SH-SY5Y (cell line): ENCODE results near the gene VSTM2L.

Experiments used
- GATA2 ChIP-seq: IDR thresholded peaks from 2 replicates; pipeline ENCODE4 v1.6.1; 2011; ENCODE audit warnings: mild to moderate bottlenecking, low read depth, low read length
- GATA3 ChIP-seq: IDR thresholded peaks from 2 replicates; pipeline ENCODE4 v1.6.1; 2011; ENCODE audit warnings: low read depth, mild to moderate bottlenecking, low read length, moderate library complexity

DNA sequence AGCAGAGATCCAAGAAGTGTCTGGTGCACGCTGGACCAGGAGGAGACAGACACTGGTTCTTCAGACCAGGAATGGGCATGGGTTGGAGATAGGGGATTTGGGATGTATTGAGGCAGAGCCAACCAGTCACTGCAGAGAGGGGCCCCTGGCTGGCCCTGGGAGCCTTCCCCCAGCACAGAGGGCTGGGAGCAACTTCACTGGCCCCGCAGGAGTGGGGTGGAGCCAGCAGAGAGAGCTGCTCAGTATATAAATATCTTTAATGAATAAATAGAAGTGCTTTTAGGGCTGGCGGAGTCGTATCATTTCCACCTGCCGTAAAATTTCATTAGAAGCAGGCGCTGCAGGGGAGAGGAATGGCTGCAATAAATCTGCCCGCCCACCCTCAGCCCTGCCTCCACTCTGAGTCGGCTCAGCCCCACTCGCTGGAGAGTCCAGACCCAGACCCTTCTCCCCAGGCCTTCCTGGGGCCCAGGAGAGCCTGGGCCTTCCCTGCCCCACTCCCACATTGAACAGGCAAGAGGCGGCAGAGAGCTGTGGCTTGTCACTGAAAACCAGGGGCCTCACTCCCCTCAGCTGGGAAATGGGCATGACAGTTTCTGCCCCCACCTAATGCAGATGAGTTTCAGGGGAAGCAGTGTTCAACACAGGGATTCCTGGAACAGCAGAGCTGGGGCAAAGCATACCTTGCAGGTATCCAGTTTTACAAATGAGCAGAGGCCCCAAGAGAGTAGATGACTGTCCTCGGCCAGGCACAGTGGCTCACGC lies 23.9 kb upstream of the VSTM2L start:
- TF ChIP-seq GATA2: no peak
- no peak for TF ChIP-seq GATA3
